ENCODE measurements around the gene HOXB6. TPM values are rescaled to one million over a fixed set of nuclear protein-coding genes. Genes with fewer than 3 reads are reported as not detected.

Gene HOXB6
- total and polyA plus RNA-seq, 4 donors, result 5.3 to 7.5 (median 5.7) TPM

GRCh38 chr17:48546924-48547807 is 57.6 kb downstream of the HOXB6 start:
- H3K9ac ChIP-seq (ENCODE audit: insufficient read depth in 1 of 2, low read length in 2 of 2), result peak overlapping the region; percentile 37 to 91
- WGBS, 2 donors, result 35 to 36% methylated on average over 10 of the region's 10 CpGs
- no peak overlapping the region for H3K4me3 ChIP-seq
- DNase-seq (peak; percentile 86 to 98 (median 97)), ATAC-seq (ENCODE audit: insufficient read depth, low FRiP score) (no peak)
- H3K27me3 ChIP-seq (ENCODE audit: control insufficient read depth in 3 of 3, insufficient read depth in 3 of 3, low read length in 2 of 3), result peaks cover 0 to 69% (median 0%) of the 10 kb centered on the region in 3 donors
- H3K4me1 ChIP-seq (ENCODE audit: control insufficient read depth in 5 of 5, insufficient read depth in 5 of 5, low read length in 5 of 5), result peaks cover 0 to 62% (median 10%) of the 10 kb centered on the region in 5 donors
- no peak for TF ChIP-seq CTCF (IDR thresholded peaks at IDR 0.05; ENCODE audit: control extremely low read depth, extremely low read depth)
- H3K27ac ChIP-seq (ENCODE audit: low read depth in 1 of 2, low read length in 1 of 2), result peak overlapping the region; percentile 4 to 79
- peaks cover 0 to 3% (median 0%) of the 10 kb centered on the region in 4 donors for H3K9me3 ChIP-seq (ENCODE audit: control insufficient read depth in 4 of 4, insufficient read depth in 3 of 4, low read length in 3 of 4)
- H3K36me3 ChIP-seq (ENCODE audit: control insufficient read depth in 4 of 4, insufficient read depth in 4 of 4, low read length in 4 of 4), result peaks cover 0 to 28% (median 4%) of the 10 kb centered on the region in 4 donors

GRCh38 chr17:48546137-48546923 is 58.5 kb downstream of the HOXB6 start:
- peaks cover 0 to 53% (median 7%) of the 10 kb centered on the region in 5 donors for H3K4me1 ChIP-seq (ENCODE audit: control insufficient read depth in 5 of 5, insufficient read depth in 5 of 5, low read length in 5 of 5)
- 34 to 41% methylated on average over 10 of the region's 10 CpGs for WGBS, 2 donors
- no peaks in the 10 kb centered on the region for H3K9me3 ChIP-seq (ENCODE audit: control insufficient read depth in 4 of 4, insufficient read depth in 3 of 4, low read length in 3 of 4)
- no peak for TF ChIP-seq CTCF (IDR thresholded peaks at IDR 0.05; ENCODE audit: control extremely low read depth, extremely low read depth)
- no peak overlapping the region for H3K4me3 ChIP-seq
- DNase-seq (peak; percentile 79 to 95 (median 89)), ATAC-seq (ENCODE audit: insufficient read depth, low FRiP score) (no peak)
- peak overlapping the region in 1 of 2 donors; percentile 12 for H3K27ac ChIP-seq (ENCODE audit: low read depth in 1 of 2, low read length in 1 of 2)
- peaks cover 0 to 68% (median 1%) of the 10 kb centered on the region in 3 donors for H3K27me3 ChIP-seq (ENCODE audit: control insufficient read depth in 3 of 3, insufficient read depth in 3 of 3, low read length in 2 of 3)
- H3K36me3 ChIP-seq (ENCODE audit: control insufficient read depth in 4 of 4, insufficient read depth in 4 of 4, low read length in 4 of 4), result peaks cover 0 to 27% (median 4%) of the 10 kb centered on the region in 4 donors
- peak overlapping the region; percentile 37 to 63 for H3K9ac ChIP-seq (ENCODE audit: insufficient read depth in 1 of 2, low read length in 2 of 2)

Small RNA genes within 50 kb of the gene (small RNA-seq; reads per million reads assigned to genes)
- not detected for gene MIR196A1 (ENCODE audit: low replicate concordance)

Other genes with a start within 250 kb of the HOXB6 start
- 1 to 10 TPM; 1.4 to 3.3 TPM for gene SKAP1, start 174.8 kb downstream of the HOXB6 start, total RNA-seq
- gene SKAP1, start 174.8 kb downstream of the HOXB6 start, polyA plus RNA-seq, result 1 to 10 TPM; 1.8 to 4.9 TPM
- gene HOXB1, start 74.0 kb downstream of the HOXB6 start, total RNA-seq, result not detected
- not detected for gene HOXB1, start 74.0 kb downstream of the HOXB6 start, polyA plus RNA-seq
- 10 to 100 TPM in 1 of 2 donors, 1 to 10 TPM in 1; 6.7 to 13.9 TPM for gene HOXB2, start 59.9 kb downstream of the HOXB6 start, total RNA-seq
- 1 to 10 TPM; 4.1 to 7.8 TPM for gene HOXB2, start 59.9 kb downstream of the HOXB6 start, polyA plus RNA-seq
- gene HOXB4, start 26.6 kb downstream of the HOXB6 start, total RNA-seq, result 1 to 10 TPM; 3.5 to 6.7 TPM
- gene HOXB4, start 26.6 kb downstream of the HOXB6 start, polyA plus RNA-seq, result 1 to 10 TPM; 1.4 to 1.7 TPM
- gene HOXB3, start 14.7 kb downstream of the HOXB6 start, total RNA-seq, result 10 to 100 TPM in 1 of 2 donors, 1 to 10 TPM in 1; 8.6 to 21.1 TPM
- 1 to 10 TPM; 1.9 to 4.9 TPM for gene HOXB3, start 14.7 kb downstream of the HOXB6 start, polyA plus RNA-seq
- 1 to 10 TPM; 2.6 to 2.9 TPM for gene HOXB5, start 11.2 kb downstream of the HOXB6 start, total RNA-seq
- 1 to 10 TPM; 1.8 TPM for gene HOXB5, start 11.2 kb downstream of the HOXB6 start, polyA plus RNA-seq
- gene HOXB7, start 6.0 kb upstream of the HOXB6 start, total RNA-seq, result 1 to 10 TPM in 1 of 2 donors, under 1 TPM in 1; 0.43 to 3.3 TPM
- 1 to 10 TPM; 1.2 to 3.3 TPM for gene HOXB7, start 6.0 kb upstream of the HOXB6 start, polyA plus RNA-seq
- under 1 TPM in 1 of 2 donors, not detected in 1; 0.31 TPM for gene HOXB8, start 10.3 kb upstream of the HOXB6 start, total RNA-seq
- gene HOXB8, start 10.3 kb upstream of the HOXB6 start, polyA plus RNA-seq, result under 1 TPM; 0.08 to 0.10 TPM
- gene HOXB9, start 21.4 kb upstream of the HOXB6 start, total RNA-seq, result under 1 TPM in 1 of 2 donors, not detected in 1; 0.18 TPM
- not detected for gene HOXB9, start 21.4 kb upstream of the HOXB6 start, polyA plus RNA-seq
- not detected for gene PRAC1, start 117.5 kb upstream of the HOXB6 start, total RNA-seq
- gene PRAC1, start 117.5 kb upstream of the HOXB6 start, polyA plus RNA-seq, result not detected
- gene PRAC2, start 118.2 kb upstream of the HOXB6 start, total RNA-seq, result not detected
- not detected for gene PRAC2, start 118.2 kb upstream of the HOXB6 start, polyA plus RNA-seq
- gene HOXB13, start 123.8 kb upstream of the HOXB6 start, total RNA-seq, result not detected
- not detected for gene HOXB13, start 123.8 kb upstream of the HOXB6 start, polyA plus RNA-seq
- gene TTLL6, start 212.2 kb upstream of the HOXB6 start, total RNA-seq, result 1 to 10 TPM; 2.3 to 2.8 TPM
- under 1 TPM; 0.94 to 0.95 TPM for gene TTLL6, start 212.2 kb upstream of the HOXB6 start, polyA plus RNA-seq
- gene CALCOCO2, start 226.0 kb upstream of the HOXB6 start, total RNA-seq, result 100 to 1,000 TPM; 102 to 128 TPM
- gene CALCOCO2, start 226.0 kb upstream of the HOXB6 start, polyA plus RNA-seq, result 10 to 100 TPM; 46.8 to 84.0 TPM